Motor neuron (in vitro differentiated cells): ENCODE data around the gene GINS1. TPM values are rescaled to one million over a fixed set of nuclear protein-coding genes. Genes with fewer than 3 reads are reported as not detected.

Source experiments
- ATAC-seq, 8 experiments: fragments of 200-7000 bp; cut with Tn5 transposase; replicated peaks in 6 of 8; 2 replicates each; pipeline ENCODE4 v1.8.0; 2021; ENCODE audit warnings: mild to moderate bottlenecking in 8 of 8, moderate library complexity in 8 of 8
- H3K27ac ChIP-seq, 2 donors: fragments of 250-450 bp; sonication (Bioruptor Pico); 2 replicates each; pipeline ENCODE4 v1.9.0; 2021; ENCODE audit warnings: antibody characterized with exemption in 2 of 2, mild to moderate bottlenecking in 2 of 2, moderate library complexity in 1 of 2
- H3K4me1 ChIP-seq, 2 donors: fragments of 250-450 bp; sonication (Bioruptor Pico); replicated peaks in 1 of 2; 2 replicates each; pipeline ENCODE4 v1.6.1; 2021; ENCODE audit warnings: antibody characterized with exemption in 2 of 2, mild to moderate bottlenecking in 2 of 2, moderate library complexity in 1 of 2
- H3K4me3 ChIP-seq, 5 donors: fragments of 250-450 bp; sonication (Bioruptor Pico); 2 replicates each; pipeline ENCODE4 v1.9.0; 2021; ENCODE audit warnings: antibody characterized with exemption in 5 of 5, mild to moderate bottlenecking in 5 of 5, moderate library complexity in 4 of 5
- WGBS, 10 experiments: fragments of 450-650 bp; shearing (Covaris generic); methylation state at CpG; one replicate each; pipeline ENCODE4 v1.0.0; 2022; 5-methylcytosine and 5-hydroxymethylcytosine counted together
- in situ Hi-C, 9 experiments: fragments of 400-800 bp; cut with MboI; loops; one replicate each; pipeline ENCODE4 v1.15.0; 2021; ENCODE audit warnings: low sequenced_read_pairs in 9 of 9, low pct_unique_long_range_greater_than_20kb in 2 of 9; ENCODE audit not compliant: unreplicated experiment in 9 of 9
- total RNA-seq, 8 experiments: library from RNA; unstranded; fragments of 300-600 nt; gene quantifications; 2 replicates each; pipeline versions ENCODE4 v1.2.3 to v1.2.4, GENCODE V29; 2022

Gene GINS1
- total RNA-seq, 8 experiments from 2014 or later = 0.71 to 29.1 (median 4.5) TPM

DNA sequence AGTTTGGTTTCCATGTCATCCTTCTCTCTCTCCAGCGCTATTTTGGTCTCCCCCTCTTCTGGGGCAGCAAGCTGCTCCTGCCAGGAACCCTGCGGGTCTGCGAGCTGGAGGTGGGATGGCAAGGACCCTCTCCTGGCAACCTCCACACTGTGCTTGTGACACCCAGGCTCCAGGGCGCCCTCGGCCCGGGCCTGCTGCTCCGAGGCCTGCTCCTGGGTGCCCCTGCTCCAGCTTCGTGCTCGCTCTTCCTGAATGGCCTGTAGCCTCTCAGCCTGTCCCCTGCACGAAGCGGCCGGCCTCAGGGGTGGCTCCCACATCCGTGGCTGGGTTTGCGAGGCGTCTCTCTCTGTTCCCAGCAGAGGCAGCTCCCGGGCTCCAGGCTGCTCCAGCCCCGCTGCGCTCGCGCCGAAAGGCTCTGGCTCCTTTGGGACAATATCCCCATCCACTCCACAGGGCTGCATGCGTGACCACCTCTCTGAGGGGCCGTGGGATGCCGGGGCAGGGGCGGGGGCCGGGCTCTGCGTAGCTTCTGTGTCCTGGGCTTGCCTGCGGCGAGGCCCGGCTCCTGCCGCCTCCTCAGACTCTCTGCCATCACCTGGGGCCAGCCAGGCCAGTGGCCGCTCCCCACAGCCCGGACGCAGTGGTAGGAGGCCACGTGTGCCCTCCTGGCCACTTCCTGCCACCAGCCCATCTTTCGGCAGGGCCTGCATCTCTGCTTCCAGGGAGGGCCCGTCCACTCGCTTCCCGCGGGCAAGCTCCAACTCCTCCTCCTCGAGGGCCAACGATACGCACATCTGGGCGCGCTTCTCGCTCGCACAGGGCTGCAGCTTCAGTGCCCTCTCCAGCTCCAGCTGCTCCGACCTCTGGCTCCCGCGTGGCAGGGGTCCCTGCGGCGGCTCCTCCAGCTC lies 68.9 kb downstream of the GINS1 start:
- 20 to 100% (median 100%) methylated on average over 1 to 9 of the region's 52 CpGs; no CpG with 5 or more reads in 3 of the 10 experiments for WGBS, 10 experiments
- no peaks in the 10 kb centered on the region for H3K4me1 ChIP-seq
- no peak overlapping the region for H3K4me3 ChIP-seq
- peak in 4 of 8 experiments; percentile 20 to 38 (median 26) for ATAC-seq
- H3K27ac ChIP-seq = no peak overlapping the region
- in situ Hi-C loops = no loop called here

- in situ Hi-C loops = no loop called here
- 67 to 100% (median 93%) methylated on average over 1 to 11 of the region's 28 CpGs; no CpG with 5 or more reads in 2 of the 10 experiments for whole genome bisulfite sequencing, 10 experiments
- no peak overlapping the region for H3K4me3 ChIP-seq
- H3K27ac ChIP-seq = no peak overlapping the region
- ATAC-seq = peak in 4 of 8 experiments; percentile 9 to 28 (median 17)
- no peaks in the 10 kb centered on the region for H3K4me1 ChIP-seq
Measured at GRCh38 chr20:25477014-25477882, 69.8 kb downstream of the GINS1 start.

DNA sequence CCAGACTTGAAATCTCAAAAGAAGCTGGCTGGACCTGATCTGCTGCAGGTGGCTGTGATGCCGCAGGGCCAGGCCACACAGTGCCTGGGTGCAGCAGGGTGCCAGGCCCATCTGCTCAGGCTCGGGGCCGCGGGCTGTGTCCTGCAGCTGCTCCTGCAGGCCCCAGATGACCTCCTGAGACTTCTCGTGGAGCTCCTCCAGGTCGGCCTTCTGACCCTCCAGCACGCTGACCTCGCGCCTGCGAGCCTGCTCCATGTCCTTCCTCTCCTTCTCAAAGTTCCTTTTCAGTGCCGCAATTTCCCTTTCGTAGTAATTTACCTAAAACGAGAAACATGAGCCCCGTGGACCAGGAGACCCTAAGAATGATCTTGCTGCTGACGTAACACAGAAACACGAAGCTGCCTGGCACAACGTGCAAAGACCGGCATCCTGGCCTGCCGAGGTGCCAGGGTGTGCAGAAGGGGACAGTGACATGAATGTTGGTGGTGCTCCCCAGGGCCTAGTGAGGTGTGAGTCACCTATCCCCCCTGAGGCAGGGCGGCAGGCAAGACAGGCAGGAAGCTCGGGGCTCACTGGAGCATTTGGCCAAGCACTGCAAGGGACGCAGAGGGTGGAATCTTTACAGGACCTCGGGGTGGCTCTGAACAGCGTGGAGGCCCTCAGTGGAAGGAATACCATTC lies 71.6 kb downstream of the GINS1 start:
- no peak overlapping the region for H3K4me3 ChIP-seq
- no peak overlapping the region for H3K27ac ChIP-seq
- no peak for ATAC-seq
- WGBS, 10 experiments = 60 to 100% (median 93%) methylated on average over 1 to 13 of the region's 24 CpGs; no CpG with 5 or more reads in 3 of the 10 experiments
- H3K4me1 ChIP-seq = no peaks in the 10 kb centered on the region
- in situ Hi-C loops = no loop called here

- in situ Hi-C loops = no loop called here
- no peak for ATAC-seq
- H3K27ac ChIP-seq = no peak overlapping the region
- WGBS, 10 experiments = 40 to 100% (median 100%) methylated on average over 1 of the region's 5 CpGs; no CpG with 5 or more reads in 7 of the 10 experiments
- no peak overlapping the region for H3K4me3 ChIP-seq
- no peaks in the 10 kb centered on the region for H3K4me1 ChIP-seq
Measured at GRCh38 chr20:25479638-25480037, 72.2 kb downstream of the GINS1 start.

- H3K27ac ChIP-seq = no peak overlapping the region
- H3K4me1 ChIP-seq = no peaks in the 10 kb centered on the region
- WGBS, 10 experiments = 79 to 100% (median 97%) methylated on average over 2 to 7 of the region's 7 CpGs; no CpG with 5 or more reads in 6 of the 10 experiments
- no peak overlapping the region for H3K4me3 ChIP-seq
- in situ Hi-C loops = no loop called here
- ATAC-seq = no peak
Measured at GRCh38 chr20:25480156-25480555, 72.7 kb downstream of the GINS1 start.

DNA sequence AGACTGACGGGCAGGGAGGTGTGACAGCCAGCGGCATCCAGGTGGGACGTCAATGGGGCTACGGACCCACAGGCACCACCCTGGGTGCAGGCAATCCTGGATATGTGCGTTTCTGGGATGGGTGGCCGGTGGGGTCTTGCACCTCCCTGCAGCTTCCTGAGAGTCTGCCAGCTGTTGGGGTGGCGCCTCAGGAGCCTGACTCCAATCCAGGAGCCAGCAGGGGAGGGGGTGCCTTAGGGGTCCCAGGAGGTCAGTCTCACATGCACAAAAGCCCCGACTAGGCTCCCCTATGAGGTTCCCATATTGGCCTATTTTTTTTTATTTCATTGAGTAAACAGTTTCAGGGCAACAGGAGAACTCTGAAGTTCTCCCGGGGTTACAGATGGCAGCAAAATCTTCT lies 73.3 kb downstream of the GINS1 start:
- H3K27ac ChIP-seq = no peak overlapping the region
- in situ Hi-C loops = no loop called here
- H3K4me1 ChIP-seq = no peaks in the 10 kb centered on the region
- ATAC-seq = no peak
- WGBS, 10 experiments = 80 to 100% (median 93%) methylated on average over 1 to 7 of the region's 9 CpGs; no CpG with 5 or more reads in 4 of the 10 experiments
- no peak overlapping the region for H3K4me3 ChIP-seq

- Histone ChIP-seq H3K27ac (no peak overlapping the region), H3K4me1 (no peaks in the 10 kb centered on the region), H3K4me3 (no peak overlapping the region)
- peak in 1 of 8 experiments; percentile 36 for ATAC-seq
- in situ Hi-C loops = no loop called here
- WGBS, 10 experiments = 67 to 100% (median 87%) methylated on average over 1 to 2 of the region's 11 CpGs; no CpG with 5 or more reads in 4 of the 10 experiments
Measured at GRCh38 chr20:25481235-25481917, 73.9 kb downstream of the GINS1 start.

- Histone ChIP-seq H3K4me3 (no peak overlapping the region), H3K4me1 (no peaks in the 10 kb centered on the region), H3K27ac (no peak overlapping the region)
- ATAC-seq = no peak
- WGBS, 10 experiments = 80 to 92% methylated on average over 2 to 5 of the region's 12 CpGs; no CpG with 5 or more reads in 8 of the 10 experiments
- in situ Hi-C loops = no loop called here
Measured at GRCh38 chr20:25481918-25482253, 74.4 kb downstream of the GINS1 start.

GRCh38 chr20:25483431-25484132 lies 76.1 kb downstream of the GINS1 start:
- in situ Hi-C loops = no loop called here
- ATAC-seq = no peak
- WGBS, 10 experiments = 68 to 100% (median 97%) methylated on average over 2 to 12 of the region's 14 CpGs; no CpG with 5 or more reads in 2 of the 10 experiments
- Histone ChIP-seq H3K27ac (no peak overlapping the region), H3K4me3 (no peak overlapping the region), H3K4me1 (no peaks in the 10 kb centered on the region)

DNA sequence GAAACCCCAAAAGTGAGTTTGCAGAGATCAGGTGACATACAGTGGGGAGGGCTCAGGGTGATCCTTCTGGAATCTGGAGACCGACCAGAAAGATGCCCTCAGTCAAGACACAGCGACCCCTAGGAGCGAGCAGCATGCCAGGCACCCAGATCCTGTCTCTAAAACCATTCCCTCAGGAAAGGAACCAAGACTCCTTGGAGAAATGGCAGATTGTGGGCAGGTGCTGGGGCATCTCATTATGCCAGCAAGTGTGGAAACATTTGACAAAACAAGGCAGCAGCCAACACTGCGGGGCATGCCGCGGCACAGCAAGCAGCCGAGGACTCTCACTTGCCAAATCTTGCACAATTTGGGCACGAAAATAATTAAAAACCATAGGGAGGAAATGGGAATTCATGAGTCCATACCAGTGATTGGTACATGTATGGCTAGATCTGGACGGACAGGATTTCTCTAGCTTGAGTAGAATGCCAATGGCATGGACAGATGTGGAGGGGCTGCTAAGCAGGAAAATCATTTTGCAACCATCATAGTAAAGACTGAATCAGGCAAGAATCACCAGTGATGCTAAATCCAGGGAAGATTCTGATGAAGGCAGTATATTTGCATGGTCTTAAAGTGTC lies 76.9 kb downstream of the GINS1 start:
- in situ Hi-C loops = no loop called here
- no peaks in the 10 kb centered on the region for H3K4me1 ChIP-seq
- H3K4me3 ChIP-seq = no peak overlapping the region
- no peak overlapping the region for H3K27ac ChIP-seq
- 67 to 100% (median 95%) methylated on average over 1 to 7 of the region's 9 CpGs; no CpG with 5 or more reads in 1 of the 10 experiments for WGBS, 10 experiments
- no peak for ATAC-seq

- Histone ChIP-seq H3K4me1 (no peaks in the 10 kb centered on the region), H3K4me3 (no peak overlapping the region), H3K27ac (no peak overlapping the region)
- WGBS, 10 experiments = 73 to 100% (median 92%) methylated on average over 2 to 12 of the region's 12 CpGs
- in situ Hi-C loops = no loop called here
- no peak for ATAC-seq
Measured at GRCh38 chr20:25484911-25485511, 77.5 kb downstream of the GINS1 start.
